Endothelial cell of umbilical vein (primary cell): ENCODE measurements around the gene SYT7.

ENCODE experiments used
- CTCF ChIP-seq, 2 donors: IDR thresholded peaks; 1 replicate in 1 of 2; 2 replicates in 1 of 2; pipeline ENCODE4 v1.5.1; 2011; ENCODE audit warnings: low read length in 2 of 2, mild to moderate bottlenecking in 2 of 2, moderate library complexity in 2 of 2, control low read depth in 1 of 2, inconsistent platforms in 1 of 2, low read depth in 1 of 2; ENCODE audit not compliant: insufficient read depth in 1 of 2; ENCODE audit errors: extremely low read depth in 1 of 2
- EZH2 ChIP-seq: IDR thresholded peaks from 2 replicates; pipeline ENCODE4 v1.6.1; 2012; ENCODE audit warnings: borderline replicate concordance, low read depth, mild to moderate bottlenecking, moderate library complexity, low read length, inconsistent platforms; ENCODE audit not compliant: severe bottlenecking
- FOS ChIP-seq: IDR thresholded peaks from 2 replicates; pipeline ENCODE4 v1.6.1; 2011; ENCODE audit warnings: mild to moderate bottlenecking, low read length, moderate library complexity, borderline replicate concordance; ENCODE audit not compliant: insufficient read depth
- GATA2 ChIP-seq: IDR thresholded peaks from 2 replicates; pipeline ENCODE4 v1.7.0; 2011; ENCODE audit warnings: low read depth, mild to moderate bottlenecking, moderate library complexity, mixed read lengths, low read length; ENCODE audit not compliant: insufficient read length, insufficient read depth
- JUN ChIP-seq: IDR thresholded peaks from 2 replicates; pipeline ENCODE4 v1.6.1; 2011; ENCODE audit warnings: borderline replicate concordance, low read depth; ENCODE audit not compliant: insufficient read length, insufficient read depth
- MAX ChIP-seq: IDR thresholded peaks from 2 replicates; pipeline ENCODE4 v1.6.1; 2011; ENCODE audit not compliant: insufficient read depth, insufficient read length
- MYC ChIP-seq: IDR thresholded peaks from one replicate; pipeline ENCODE4 v1.6.1; 2011; ENCODE audit warnings: mild to moderate bottlenecking, low read depth, low read length
- POLR2A ChIP-seq: IDR thresholded peaks from 2 replicates; pipeline ENCODE4 v1.6.1; 2012; ENCODE audit warnings: low read depth, mild to moderate bottlenecking, control low read depth, low read length
- POLR2AphosphoS5 ChIP-seq: IDR thresholded peaks from 2 replicates; pipeline ENCODE4 v1.6.1; 2012; ENCODE audit warnings: low read depth, mild to moderate bottlenecking, control low read depth, low read length, moderate library complexity; ENCODE audit not compliant: insufficient read depth

- TF ChIP-seq CTCF (IDR thresholded peaks at IDR 0.05; ENCODE audit: extremely low read depth in 1 of 2, insufficient read depth in 1 of 2, low read depth in 1 of 2, low read length in 2 of 2) (no peak), POLR2A (no peak), POLR2AphosphoS5 (no peak), MAX (no peak), EZH2 (no peak), MYC (no peak), FOS (no peak), GATA2 (no peak), JUN (no peak)
Measured at GRCh38 chr11:61543606-61544306, 37.1 kb downstream of the SYT7 start.
